OCI-M2 (cell line): Measurements from ENCODE around the gene DOP1B.
"Not testable (repeated sequence)": the region's sequence is repeated elsewhere in the genome, so short reads cannot be mapped to it uniquely, and the experiment has no call there.

Source experiments
- DNase-seq: peaks from one replicate; lab custom pipeline; 2025; ENCODE audit not compliant: unreplicated experiment; lab: John Stamatoyannopoulos, UW

DOP1B gene

GRCh38 chr21:36156815-36157670 is at the start of gene DOP1B:
Gene DOP1B (plus strand): TSS chr21:36156824. CDS start chr21:36164734, 7,910 bp downstream.
- DNase-seq, result no peak

GRCh38 chr21:36109868-36110267 is 46.8 kb upstream of the DOP1B start:
- DNase-seq, result no peak

GRCh38 chr21:36111238-36111637 is 45.4 kb upstream of the DOP1B start:
- no peak for DNase-seq

- no peak for DNase-seq
Measured at GRCh38 chr21:36113647-36114428, 42.8 kb upstream of the DOP1B start.

GRCh38 chr21:36115138-36115730 is 41.4 kb upstream of the DOP1B start:
- DNase-seq, result no peak

GRCh38 chr21:36117286-36117741 is 39.3 kb upstream of the DOP1B start:
- no peak for DNase-seq

GRCh38 chr21:36120304-36120888 is 36.2 kb upstream of the DOP1B start:
- DNase-seq, result no peak

GRCh38 chr21:36122977-36123376 is 33.6 kb upstream of the DOP1B start:
- no peak for DNase-seq

GRCh38 chr21:36124395-36124794 is 32.2 kb upstream of the DOP1B start:
- no peak for DNase-seq

GRCh38 chr21:36125512-36126207 is 31.0 kb upstream of the DOP1B start:
- DNase-seq, result no peak

- DNase-seq, result no peak
Measured at GRCh38 chr21:36126208-36126565, 30.4 kb upstream of the DOP1B start.

GRCh38 chr21:36126621-36127110 is 30.0 kb upstream of the DOP1B start:
- no peak for DNase-seq

- no peak for DNase-seq
Measured at GRCh38 chr21:36127250-36127904, 29.2 kb upstream of the DOP1B start.

- DNase-seq, result no peak
Measured at GRCh38 chr21:36127977-36128376, 28.6 kb upstream of the DOP1B start.

GRCh38 chr21:36129219-36129618 is 27.4 kb upstream of the DOP1B start:
- no peak for DNase-seq

GRCh38 chr21:36130414-36130762 is 26.2 kb upstream of the DOP1B start:
- not testable (repeated sequence) for DNase-seq

GRCh38 chr21:36130839-36131238 is 25.8 kb upstream of the DOP1B start:
- DNase-seq, result not testable (repeated sequence)

- DNase-seq, result no peak
Measured at GRCh38 chr21:36132696-36133095, 23.9 kb upstream of the DOP1B start.

GRCh38 chr21:36134803-36135390 is 21.7 kb upstream of the DOP1B start, which contains the start of gene CBR3:
Gene CBR3 (plus strand): TSS chr21:36135079. CDS start chr21:36135193, 114 bp downstream.
- DNase-seq, result no peak
